HFF-Myc (cell line): ENCODE results near the gene MAX.
A peak's percentile ranks its signal among the peaks of the same experiment; 100 is the strongest.
"Not testable (repeated sequence)": the region's sequence is repeated elsewhere in the genome, so short reads cannot be mapped to it uniquely, and the experiment has no call there.

Experiments used
- DNase-seq: peaks from one replicate; pipeline ENCODE4 v3.0.0-alpha.2; 2011; ENCODE audit warnings: low read depth; ENCODE audit errors: extremely low read depth
- H3K4me3 ChIP-seq: replicated peaks from 2 replicates; pipeline ENCODE4 v1.5.1; 2011; ENCODE audit warnings: low read depth, mild to moderate bottlenecking, control low read depth, low read length
- CTCF ChIP-seq: IDR thresholded peaks from 2 replicates; pipeline ENCODE4 v1.5.1; 2012; ENCODE audit warnings: mild to moderate bottlenecking, low read depth, low read length, control low read depth; ENCODE audit errors: missing control alignments

The MAX gene

GRCh38 chr14:65096323-65097089 lies 5.8 kb downstream of the MAX start:
- DNase-seq = peak; percentile 65
- no peak for TF ChIP-seq CTCF
- H3K4me3 ChIP-seq = no peak overlapping the region

GRCh38 chr14:65095633-65096205 lies 6.6 kb downstream of the MAX start:
- TF ChIP-seq CTCF = no peak
- H3K4me3 ChIP-seq = no peak overlapping the region
- DNase-seq = peak; percentile 11

GRCh38 chr14:65092349-65092748 lies 10.0 kb downstream of the MAX start:
- DNase-seq = no peak
- no peak overlapping the region for H3K4me3 ChIP-seq
- TF ChIP-seq CTCF = no peak

GRCh38 chr14:65087835-65088234 lies 14.5 kb downstream of the MAX start:
- not testable (repeated sequence) for H3K4me3 ChIP-seq, DNase-seq

- not testable (repeated sequence) for H3K4me3 ChIP-seq, DNase-seq
Measured at GRCh38 chr14:65086686-65087085, 15.6 kb downstream of the MAX start.

- TF ChIP-seq CTCF = no peak
- no peak overlapping the region for H3K4me3 ChIP-seq
- DNase-seq = no peak
Measured at GRCh38 chr14:65084554-65085505, 17.5 kb downstream of the MAX start.

GRCh38 chr14:65082930-65083329 lies 19.4 kb downstream of the MAX start:
- no peak overlapping the region for H3K4me3 ChIP-seq
- TF ChIP-seq CTCF = no peak
- no peak for DNase-seq
